ENCODE results near the gene COG1.

The COG1 gene

DNA sequence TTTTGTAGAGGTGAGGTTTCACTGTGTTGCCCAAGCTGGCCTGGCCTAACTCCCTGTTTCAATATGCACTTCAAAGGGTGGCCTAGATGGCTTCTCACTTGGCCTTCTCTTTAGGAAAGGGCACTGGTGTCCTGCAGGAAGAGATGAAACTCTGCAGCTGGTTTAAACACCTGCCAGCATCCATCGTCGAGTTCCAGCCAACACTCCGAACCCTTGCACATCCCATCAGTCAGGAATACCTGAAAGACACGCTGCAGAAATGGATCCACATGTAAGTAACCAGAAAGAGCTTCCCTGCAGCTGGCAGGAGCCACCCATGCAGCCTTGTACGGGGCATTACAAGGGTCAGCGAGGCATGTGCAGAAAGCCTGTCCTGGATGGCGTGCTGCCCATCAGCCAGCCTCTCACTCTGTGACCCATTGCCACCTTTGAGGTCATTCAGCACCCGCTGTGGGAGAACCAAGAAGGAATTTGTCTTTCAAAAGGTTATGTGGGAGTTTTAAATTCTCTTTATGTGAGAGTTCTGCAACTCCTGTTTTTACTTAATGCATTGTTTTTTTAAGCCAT, 7.0 kb downstream of the COG1 start:
- DNase-seq: no peak

DNA sequence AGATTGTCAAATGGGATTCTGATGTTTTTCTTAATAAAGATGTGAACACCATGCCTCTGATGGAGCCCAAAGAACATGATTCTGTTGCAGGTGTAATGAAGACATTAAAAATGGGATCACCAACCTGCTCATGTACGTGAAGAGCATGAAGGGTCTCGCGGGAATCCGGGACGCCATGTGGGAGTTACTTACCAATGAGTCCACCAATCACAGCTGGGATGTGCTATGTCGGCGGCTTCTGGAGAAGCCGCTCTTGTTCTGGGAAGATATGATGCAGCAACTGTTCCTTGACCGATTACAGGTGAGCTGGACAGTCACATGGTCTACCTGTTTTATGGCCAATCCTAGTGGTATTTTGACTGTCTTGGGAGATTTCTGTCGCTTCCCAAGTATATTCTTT, 7.6 kb downstream of the COG1 start:
- no peak for DNase-seq

DNA sequence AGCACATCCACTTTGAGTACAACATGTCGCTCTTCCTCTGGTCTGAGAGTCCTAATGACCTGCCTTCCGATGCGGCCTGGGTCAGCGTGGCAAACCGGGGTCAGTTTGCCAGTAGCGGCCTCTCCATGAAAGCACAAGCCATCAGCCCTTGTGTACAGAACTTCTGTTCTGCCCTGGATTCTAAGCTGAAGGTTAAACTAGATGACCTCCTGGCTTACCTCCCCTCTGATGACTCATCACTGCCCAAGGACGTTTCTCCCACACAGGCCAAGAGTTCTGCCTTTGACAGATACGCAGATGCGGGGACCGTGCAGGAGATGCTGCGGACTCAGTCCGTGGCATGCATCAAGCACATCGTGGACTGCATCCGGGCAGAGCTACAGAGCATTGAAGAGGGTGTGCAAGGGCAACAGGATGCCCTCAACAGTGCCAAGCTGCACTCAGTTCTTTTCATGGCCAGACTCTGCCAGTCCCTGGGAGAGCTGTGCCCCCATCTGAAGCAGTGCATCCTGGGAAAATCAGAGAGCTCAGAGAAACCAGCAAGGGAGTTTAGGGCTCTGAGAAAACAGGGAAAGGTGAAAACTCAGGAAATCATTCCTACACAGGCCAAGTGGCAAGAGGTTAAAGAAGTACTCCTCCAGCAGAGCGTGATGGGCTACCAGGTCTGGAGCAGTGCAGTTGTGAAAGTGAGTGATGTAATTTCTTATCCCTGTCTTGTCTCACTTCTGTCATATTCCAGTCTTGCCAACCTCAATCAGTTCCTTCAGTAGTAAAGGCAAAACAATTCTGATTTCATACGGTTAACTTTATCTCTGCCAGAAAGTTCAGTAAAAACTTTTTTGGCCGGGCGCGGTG, 8.6 kb downstream of the COG1 start:
- DNase-seq: no peak

DNA sequence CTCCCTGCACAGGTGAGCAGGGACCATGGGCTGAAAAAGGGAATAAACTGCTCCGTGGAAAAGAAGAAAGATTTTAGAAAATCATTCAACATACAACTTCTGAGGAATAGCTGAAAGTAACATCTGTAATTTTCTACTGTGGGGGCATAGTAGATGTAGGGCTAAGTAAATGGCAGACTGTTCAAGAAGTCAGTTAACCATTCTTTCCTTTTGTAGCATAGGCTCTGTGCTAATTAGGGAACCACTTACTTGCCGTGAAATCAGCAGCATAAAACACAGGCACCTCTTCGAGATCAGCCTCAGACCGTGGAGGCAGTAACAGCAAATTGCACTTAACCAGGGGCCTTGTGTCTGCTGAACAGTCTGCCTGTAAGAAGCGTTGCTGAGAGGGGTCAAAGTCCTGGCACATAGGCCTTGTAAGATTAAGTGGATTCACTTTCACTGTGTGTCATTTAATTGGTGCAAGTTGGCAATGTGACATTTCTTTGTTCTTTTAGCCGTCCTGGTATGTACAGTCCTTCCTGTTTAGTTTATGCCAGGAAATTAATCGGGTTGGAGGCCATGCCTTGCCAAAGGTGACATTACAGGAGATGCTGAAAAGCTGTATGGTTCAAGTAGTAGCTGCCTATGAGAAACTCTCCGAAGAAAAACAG, 10.4 kb downstream of the COG1 start:
- no peak for DNase-seq

DNA sequence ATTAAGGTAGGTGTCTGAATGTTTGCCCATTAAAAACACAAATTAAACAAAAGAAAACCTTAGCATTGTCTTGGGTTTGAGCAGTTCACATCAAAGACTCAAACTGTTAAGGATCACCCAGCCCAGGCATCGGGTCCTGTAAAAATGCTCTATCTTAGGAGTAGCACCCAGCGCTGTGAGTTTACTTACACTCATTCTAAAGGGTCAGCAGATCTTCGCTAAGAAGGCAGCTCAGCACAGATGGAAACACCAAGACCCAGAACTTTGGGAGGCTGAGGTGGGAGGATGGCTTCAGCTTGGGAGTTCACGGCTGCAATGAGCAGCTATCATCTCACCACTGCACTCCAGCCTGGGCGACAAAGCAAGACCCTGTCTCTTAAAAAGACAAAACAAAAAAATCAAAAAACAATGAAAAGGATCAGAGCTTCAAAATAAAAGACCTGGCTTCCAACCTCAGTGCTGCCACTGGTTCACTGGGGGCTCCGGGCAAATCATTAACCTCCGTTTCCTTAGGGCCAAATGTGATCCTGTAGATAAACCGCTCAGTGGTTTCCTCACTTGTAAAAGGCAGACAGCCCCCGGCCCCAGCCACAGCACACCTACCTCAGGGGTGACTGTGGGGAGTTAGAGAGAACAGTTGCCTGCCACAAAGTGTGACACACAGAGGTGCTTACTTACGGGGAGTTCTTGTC, 11.1 kb downstream of the COG1 start:
- no peak for DNase-seq

DNA sequence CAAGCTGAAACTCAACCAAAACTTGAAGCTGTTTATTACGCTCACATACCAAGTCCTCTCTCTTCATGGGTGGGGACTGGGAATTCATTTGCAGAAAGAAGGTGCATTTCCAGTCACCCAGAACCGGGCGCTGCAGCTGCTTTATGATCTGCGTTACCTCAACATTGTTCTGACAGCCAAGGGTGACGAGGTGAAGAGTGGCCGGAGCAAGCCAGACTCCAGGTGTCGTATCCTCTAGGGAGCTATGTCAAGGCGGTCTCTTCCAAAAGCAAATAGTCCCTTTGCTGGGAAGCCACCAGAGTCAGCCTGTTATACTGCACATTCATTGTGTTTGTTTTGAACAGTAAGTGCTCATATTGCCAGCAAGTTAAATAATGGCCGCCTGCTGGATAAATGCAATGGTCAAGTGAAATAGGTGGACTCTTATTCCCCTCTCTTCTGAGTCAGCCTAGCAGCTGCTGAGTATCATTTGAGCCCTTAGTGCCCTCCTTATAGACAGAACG, 12.7 kb downstream of the COG1 start:
- DNase-seq: no peak

DNA sequence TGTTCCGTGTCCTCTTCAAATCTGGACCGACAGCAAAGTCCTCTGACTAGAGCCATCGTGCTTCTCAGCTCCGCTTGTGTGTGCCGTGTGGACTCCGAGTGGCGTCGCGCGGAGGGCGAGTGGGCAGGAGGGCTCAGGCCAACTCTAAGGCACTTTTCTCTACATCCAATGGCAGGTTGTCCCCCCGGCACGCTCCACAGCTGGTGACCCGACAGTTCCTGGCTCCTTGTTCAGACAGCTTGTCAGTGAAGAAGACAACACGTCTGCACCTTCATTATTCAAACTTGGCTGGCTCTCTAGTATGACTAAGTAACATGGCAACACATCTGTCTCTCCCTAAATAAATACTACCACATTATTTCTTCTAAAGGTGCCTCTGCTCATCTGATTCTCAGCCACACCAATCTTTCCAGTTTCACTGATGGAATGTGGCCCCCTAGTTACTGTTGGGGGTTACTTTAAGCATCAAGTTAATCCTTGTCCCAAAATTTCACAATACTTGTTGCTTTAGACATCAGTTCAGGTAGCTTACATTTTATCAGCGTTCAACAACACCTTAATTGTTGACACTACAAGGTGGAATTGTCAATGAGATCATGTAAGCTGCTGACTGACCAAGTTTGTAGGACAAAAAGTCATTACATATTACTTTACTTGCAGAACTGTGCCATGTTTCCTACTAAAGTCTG, 15.4 kb downstream of the COG1 start:
- no peak for DNase-seq

DNA sequence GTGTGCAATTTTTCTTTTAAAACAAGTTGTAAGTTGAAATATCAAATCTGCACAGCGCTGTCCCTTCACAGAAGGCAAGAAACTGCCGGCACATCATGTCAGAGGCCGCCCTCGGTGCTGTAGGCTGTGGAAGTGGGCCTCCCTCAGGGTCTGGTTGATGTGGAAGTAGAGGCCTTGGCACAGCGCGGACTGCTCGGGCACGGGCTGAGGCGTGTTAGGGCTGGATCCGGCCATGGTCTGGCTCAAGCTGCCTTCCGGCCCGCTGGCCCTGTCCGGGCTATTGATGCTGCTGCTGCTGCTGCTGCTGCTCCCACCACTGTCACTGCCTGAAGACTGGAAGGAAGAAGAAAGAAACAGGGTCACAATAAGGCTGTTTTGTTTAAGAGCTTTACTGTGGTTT, 16.6 kb downstream of the COG1 start:
- DNase-seq: no peak

DNA sequence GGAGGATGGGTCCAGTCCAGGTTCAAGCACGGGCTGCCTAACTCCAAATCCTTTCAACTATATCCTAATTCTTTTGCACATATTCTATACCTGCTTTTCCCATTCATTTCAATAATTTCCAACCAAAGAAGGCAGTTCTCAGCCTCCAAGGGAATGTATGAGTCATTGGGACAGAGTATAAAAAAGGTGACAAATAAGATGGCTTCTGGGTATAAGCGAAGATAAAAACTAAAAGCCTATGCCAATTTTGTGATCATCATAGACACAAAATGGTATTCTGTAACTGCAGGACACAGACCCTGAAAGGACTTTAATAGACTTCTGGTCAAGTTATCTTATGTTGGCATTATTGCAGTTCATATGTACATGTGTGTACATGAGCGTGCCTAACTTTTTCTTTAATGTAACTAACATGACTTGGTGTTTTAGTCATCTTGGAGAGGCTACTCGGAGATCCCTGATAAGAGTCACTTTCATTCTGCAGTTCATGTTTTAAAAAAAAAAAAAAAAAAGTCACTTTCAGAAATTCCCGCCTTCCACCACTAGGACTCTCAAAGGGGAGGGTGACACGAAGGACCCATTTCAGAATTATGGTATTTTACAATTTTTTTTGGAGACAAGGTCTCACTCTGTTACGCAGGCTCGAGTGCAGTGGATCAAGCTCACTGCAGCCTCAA, 17.3 kb downstream of the COG1 start:
- no peak for DNase-seq

DNA sequence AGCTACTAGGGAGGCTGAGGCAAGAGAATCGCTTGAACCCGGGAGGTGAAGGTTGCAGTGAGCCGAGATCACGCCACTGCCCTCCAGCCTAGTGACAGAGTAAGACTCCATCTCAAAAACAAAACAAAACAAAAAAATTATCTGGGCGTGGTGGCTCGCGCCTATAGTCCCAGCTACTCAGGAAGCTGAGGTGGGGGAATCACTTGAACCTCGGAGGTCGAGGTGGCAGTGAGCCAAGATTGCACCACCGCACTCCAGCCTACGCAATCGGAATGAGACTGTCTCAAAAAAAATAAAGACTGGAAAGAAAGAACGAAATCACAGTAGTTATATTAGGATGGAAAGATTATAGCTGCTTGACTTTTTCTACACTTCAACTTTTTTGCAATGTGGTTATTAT, 18.9 kb downstream of the COG1 start:
- DNase-seq: no peak

DNA sequence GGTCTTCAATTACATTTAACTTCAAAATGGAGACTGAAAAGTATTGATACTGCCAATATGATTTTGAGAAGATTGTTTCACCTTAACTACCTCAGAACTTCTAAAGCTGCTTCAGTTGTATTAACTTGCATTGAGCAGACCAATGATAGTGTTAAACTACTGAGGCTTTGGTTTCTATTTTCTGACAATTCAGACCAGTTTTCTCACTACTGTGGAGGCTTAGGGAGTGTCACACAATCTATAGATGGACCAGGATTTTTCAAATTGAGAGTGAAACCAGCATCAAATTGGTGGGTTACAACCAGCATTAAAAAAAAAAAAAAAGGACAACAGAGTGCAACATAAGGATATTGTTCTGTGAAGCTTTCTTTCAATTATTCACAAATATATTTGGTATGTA, 21.2 kb downstream of the COG1 start:
- no peak for DNase-seq

DNA sequence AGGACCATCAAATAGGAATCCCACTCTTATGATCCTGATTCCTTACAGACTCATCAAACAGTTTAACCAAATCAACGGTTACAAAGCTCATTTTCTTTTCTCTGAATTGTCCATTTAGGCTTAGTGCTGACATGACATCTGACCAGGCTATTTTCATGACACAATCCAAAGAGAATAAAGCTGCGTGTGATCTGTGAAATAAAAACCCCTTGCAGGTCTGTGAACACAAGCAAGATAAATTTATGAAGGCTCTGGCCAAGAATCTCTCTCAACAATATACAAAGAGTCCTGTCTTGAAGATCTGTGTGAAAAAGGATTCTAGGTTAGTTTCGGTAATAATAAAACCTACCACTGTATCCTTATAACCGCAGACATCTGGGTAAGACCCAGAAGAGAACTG, 22.0 kb downstream of the COG1 start:
- DNase-seq: no peak

DNA sequence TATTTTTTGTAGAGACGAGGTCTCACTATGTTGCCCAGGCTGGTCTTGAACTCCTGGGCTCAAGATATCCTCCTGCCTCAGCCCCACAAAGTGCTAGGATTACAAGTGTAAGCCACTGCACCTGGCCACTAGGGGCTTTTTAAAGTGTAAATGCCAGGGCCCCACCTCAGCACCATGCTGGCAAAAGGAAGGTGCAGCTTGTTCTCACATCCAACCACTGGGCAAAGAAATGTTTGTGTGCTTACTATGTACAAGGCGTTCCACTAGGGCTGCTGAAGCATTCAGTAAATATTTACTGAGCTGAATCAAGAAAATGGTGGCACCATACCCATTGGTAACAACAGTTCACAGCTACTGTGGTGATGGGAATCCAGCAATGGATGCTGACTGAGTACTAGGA, 22.6 kb downstream of the COG1 start:
- no peak for DNase-seq

DNA sequence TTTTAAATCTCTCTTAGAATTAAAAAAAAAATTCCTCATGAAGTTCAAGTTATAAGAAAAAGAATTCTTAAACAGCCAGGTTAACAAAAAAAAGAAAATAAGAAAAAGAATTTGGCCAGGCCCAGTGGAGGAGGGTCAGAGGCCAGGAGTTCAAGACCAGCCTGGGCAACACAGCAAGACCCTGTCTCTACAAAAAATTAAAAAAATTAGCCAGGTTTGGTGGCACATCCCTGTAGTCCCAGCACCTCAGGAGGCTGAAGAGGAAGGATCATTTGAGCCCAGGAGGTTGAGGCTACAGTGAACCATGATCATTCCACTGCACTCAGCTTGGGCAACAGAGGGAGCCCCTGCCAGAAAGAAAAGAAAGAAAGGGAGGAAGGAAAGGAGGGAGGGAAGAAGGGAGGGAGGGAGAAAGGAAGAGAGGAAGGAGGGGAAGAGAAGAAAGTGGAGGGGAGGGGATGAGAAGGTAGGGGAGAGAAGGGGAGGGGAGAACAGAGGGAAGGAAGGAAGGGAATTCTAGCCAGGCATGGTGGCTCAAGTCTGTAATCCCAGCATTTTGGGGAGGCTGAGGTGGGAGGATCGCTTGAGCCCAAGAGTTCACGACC, 30.9 kb downstream of the COG1 start:
- no peak for DNase-seq

DNA sequence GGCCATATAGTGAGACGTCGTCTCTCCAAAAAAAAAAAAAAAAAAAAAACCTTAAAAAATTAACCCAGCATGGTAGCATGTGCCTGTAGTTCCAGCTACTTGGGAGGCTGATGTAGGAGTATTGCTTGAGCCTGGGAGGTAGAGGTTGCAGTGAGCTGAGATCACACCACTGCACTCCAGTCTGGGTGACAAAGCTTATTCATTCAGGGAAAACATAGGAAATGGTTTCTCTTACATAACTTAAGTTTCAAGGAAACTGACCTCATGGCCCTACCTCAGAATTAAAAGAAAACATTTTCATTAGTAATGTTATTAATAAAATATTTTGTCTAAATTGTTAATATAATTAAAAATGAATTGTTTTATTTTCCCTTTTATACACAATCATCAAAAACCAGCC, 31.4 kb downstream of the COG1 start:
- DNase-seq: no peak

DNA sequence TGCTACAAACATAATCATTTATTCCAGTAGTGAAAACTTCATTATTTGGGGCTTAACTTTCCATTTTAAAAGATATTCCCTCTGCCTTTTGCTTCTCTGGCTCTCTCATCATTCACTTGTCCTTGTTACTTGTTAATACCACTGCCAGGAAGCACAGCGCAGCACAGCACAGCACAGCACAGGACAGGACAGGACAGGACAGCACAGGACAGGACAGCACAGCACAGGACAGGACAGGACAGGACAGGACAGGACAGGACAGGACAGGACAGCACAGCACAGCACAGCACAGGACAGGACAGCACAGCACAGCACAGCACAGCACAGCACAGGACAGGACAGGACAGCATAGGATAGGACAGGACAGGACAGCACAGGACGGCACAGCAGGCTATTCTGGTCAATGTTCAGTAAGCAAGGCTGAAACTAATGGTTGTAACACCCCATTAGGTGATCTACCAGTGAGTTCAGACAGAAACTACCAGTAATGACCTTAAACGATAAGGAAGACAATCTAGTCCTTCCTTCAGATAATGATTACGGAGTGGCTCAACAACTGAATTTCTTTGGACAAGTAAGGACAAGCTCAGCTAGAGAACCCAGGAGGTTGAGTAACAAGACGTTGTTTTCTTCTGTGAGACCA, 31.9 kb downstream of the COG1 start:
- no peak for DNase-seq

DNA sequence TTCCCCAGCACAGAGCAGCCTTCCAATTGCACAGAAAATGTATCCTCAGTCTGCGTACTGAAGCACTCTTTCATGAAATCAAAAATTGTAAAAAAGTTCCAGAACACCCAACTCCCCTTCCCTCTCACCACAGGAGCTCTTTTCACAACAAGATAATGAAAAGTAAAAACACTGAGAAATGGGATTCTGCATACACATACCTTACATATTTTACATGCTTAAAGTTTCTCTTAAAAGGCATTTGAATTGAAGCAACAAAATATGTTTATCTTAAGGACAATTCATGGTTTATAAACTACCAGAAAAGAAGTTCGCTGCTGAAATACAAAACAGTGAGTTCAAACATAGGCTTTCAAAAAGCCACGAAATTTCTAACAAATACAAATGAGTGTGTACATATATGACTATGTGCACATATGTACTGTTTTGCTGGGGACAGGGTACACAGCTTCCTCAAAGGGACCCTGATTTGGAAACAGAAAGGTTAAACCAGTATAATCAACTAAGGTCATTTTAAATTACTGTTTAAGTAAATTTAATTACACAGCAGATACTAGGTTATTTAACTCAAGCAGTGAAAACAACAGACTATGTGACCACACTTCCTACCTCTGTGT, 33.8 kb downstream of the COG1 start:
- no peak for DNase-seq

DNA sequence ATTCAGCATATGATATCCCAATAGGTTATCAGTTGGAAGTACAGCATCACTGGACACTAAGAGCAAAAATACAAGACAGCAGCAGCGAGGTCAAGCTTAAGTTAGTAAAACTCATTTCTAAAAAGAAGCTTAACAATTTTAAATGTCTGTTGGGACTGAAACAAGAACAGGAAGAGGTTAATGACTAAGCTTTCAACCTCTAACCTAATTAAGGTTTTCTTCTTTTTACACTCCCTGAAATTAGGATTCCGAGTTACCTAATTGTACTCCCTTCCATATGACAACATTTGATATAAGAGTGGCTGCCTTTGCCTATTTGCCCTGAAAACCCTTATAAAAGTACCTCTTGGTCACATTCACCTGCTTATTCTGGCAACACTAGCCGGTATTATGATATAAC, 34.5 kb downstream of the COG1 start:
- no peak for DNase-seq

DNA sequence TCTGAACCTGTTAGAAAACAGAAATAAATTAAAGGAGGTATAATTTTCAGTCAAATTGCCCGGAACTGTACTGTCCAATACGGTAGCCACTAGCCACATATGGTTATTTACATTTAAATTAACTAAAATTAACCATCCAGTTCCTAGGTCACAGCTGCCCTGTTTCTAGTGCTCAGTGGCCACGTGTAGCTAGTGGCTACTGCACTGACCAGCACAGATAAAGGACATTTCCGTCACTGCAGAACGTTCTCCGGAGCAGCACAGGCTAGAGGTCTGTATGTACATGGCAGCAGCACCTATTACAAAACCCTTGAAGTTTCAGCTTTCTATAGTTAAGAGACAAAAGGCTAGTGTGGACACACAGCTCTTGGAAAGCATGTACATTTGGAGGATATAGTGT, 35.1 kb downstream of the COG1 start:
- DNase-seq: no peak

DNA sequence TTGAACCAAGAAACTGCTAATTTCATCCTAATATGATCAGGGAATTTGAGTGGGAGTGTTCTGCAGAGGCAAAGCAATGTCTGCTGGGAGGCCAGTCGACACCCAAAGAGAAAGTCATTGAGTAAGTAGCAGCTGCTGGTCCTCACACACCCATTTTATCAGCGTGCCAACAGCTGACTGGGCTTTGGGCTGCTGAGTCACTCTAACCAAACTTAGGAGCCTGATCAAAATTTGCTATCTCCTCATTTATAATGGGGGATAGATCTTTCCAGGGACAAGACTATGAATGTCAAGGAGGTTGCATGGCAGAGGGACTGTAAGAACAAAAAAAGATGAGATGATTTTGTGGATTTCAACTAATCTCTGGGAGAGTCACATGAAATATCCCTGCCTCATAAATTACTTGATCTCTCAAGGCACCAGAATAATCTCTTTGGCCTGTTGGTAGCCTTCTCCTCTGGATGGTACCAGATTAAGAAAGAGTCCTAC, 35.9 kb downstream of the COG1 start:
- peak; percentile 24 for DNase-seq

DNA sequence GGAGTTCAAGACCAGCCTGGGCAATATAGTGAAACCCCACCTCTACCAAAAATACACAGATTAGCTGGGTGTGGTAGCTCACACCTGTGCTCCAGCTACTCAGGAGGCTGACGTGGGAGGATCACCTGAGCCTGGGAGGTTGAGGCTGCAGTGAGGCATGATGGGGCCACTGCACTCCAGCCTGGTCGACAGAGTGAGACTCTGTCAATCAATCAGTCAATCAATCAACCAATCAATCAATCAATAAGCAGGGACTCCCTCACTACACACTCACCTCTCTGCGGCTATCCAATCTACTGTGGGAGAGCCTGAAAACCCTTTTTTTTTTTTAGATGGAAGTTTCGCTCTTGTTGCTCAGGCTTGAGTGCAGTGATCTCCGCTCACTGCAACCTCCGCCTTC, 37.2 kb downstream of the COG1 start:
- no peak for DNase-seq

All from eye (tissue), 1 donor.